Stimulated activated CD4-positive, alpha-beta T cell treated with anti-CD3 and anti-CD28 coated beads, Interleukin-12 subunit alpha, Interleukin-12 subunit beta, amount 100 ng/mL, for 24 hours (primary cell): ENCODE measurements around the gene KIAA0825.

Source experiments
- DNase-seq, 2 experiments: peaks; one replicate each; pipeline ENCODE4 v3.0.0-alpha.2; 2020; ENCODE audit warnings: low read depth in 2 of 2

KIAA0825 gene

GRCh38 chr5:94313188-94313587 is 305.2 kb downstream of the KIAA0825 start:
- DNase-seq: no peak

GRCh38 chr5:94312298-94312697 is 306.1 kb downstream of the KIAA0825 start:
- DNase-seq: no peak

GRCh38 chr5:94310833-94311232 is 307.6 kb downstream of the KIAA0825 start:
- DNase-seq: no peak

GRCh38 chr5:94309141-94309540 is 309.3 kb downstream of the KIAA0825 start:
- DNase-seq: no peak

- no peak for DNase-seq
These were observed 310.0 kb downstream of the KIAA0825 start for GRCh38 chr5:94308442-94308841.

- DNase-seq: no peak
These were observed 314.3 kb downstream of the KIAA0825 start for GRCh38 chr5:94304146-94304545.

- DNase-seq: no peak
These were observed 329.5 kb downstream of the KIAA0825 start for GRCh38 chr5:94288937-94289336.

GRCh38 chr5:94285984-94286383 is 332.4 kb downstream of the KIAA0825 start:
- no peak for DNase-seq

- DNase-seq: no peak
These were observed 335.3 kb downstream of the KIAA0825 start for GRCh38 chr5:94283093-94283492.

GRCh38 chr5:94281236-94281801 is 337.1 kb downstream of the KIAA0825 start:
- no peak for DNase-seq

GRCh38 chr5:94276751-94277150 is 341.7 kb downstream of the KIAA0825 start:
- no peak for DNase-seq

- DNase-seq: no peak
These were observed 342.4 kb downstream of the KIAA0825 start for GRCh38 chr5:94276048-94276447.

GRCh38 chr5:94274707-94275106 is 343.7 kb downstream of the KIAA0825 start:
- no peak for DNase-seq

- no peak for DNase-seq
These were observed 350.2 kb downstream of the KIAA0825 start for GRCh38 chr5:94268226-94268625.

- no peak for DNase-seq
These were observed 351.0 kb downstream of the KIAA0825 start for GRCh38 chr5:94267350-94267899.

GRCh38 chr5:94266170-94266569 is 352.2 kb downstream of the KIAA0825 start:
- no peak for DNase-seq

- DNase-seq: no peak
These were observed 355.3 kb downstream of the KIAA0825 start for GRCh38 chr5:94263068-94263467.

GRCh38 chr5:94260096-94260495 is 358.3 kb downstream of the KIAA0825 start:
- DNase-seq: no peak

- DNase-seq: no peak
These were observed 364.2 kb downstream of the KIAA0825 start for GRCh38 chr5:94254214-94254613.

- no peak for DNase-seq
These were observed 367.4 kb downstream of the KIAA0825 start for GRCh38 chr5:94250985-94251384.

GRCh38 chr5:94249430-94249829 is 369.0 kb downstream of the KIAA0825 start:
- no peak for DNase-seq

- DNase-seq: no peak
These were observed 370.1 kb downstream of the KIAA0825 start for GRCh38 chr5:94248175-94248875.

- no peak for DNase-seq
These were observed 372.8 kb downstream of the KIAA0825 start for GRCh38 chr5:94245608-94246007.
